NCI-H526 treated with DMSO at 0.1 percent for 48 hours (cell line): ENCODE data around the gene IVNS1ABP.
"Not testable (repeated sequence)": the region's sequence is repeated elsewhere in the genome, so short reads cannot be mapped to it uniquely, and the experiment has no call there.

Source experiments
- DNase-seq: peaks from one replicate; lab custom pipeline; 2025; lab: John Stamatoyannopoulos, UW

IVNS1ABP gene

DNA sequence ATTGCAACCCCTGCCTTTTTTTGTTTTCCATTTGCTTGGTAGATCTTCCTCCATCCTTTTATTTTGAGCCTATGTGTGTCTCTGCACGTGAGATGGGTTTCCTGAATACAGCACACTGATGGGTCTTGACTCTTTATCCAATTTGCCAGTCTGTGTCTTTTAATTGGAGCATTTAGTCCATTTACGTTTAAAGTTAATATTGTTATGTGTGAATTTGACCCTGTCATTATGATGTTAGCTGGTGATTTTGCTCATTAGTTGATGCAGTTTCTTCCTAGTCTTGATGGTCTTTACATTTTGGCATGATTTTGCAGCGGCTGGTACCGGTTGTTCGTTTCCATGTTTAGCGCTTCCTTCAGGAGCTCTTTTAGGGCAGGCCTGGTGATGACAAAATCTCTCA is 61.4 kb downstream of the IVNS1ABP start:
- not testable (repeated sequence) for DNase-seq

GRCh38 chr1:185252404-185252803 is 64.6 kb downstream of the IVNS1ABP start:
- DNase-seq: not testable (repeated sequence)

GRCh38 chr1:185251928-185252327 is 65.1 kb downstream of the IVNS1ABP start:
- DNase-seq: not testable (repeated sequence)

- no peak for DNase-seq
Observed at GRCh38 chr1:185250063-185250462, 67.0 kb downstream of the IVNS1ABP start.

DNA sequence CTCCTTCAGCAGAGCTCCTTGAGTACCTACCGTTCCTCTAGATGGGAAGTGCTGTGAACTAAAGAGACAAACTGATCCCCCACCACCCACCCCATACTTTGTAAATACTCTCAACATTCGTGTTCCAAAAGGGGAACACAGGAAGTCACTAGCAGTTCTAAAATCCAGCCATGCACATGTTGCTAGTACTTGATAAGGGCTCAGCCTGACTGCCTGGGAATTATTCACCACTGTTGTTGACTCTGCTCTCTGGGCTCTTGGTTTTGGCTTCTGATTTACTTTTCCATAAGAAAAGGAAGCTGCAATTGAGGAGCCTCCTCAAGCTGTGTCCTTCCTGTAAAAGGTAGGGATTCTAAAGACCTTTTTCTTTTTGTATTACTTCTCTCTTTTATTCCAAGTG is 67.5 kb downstream of the IVNS1ABP start:
- DNase-seq: no peak
